KMS-11 (cell line): ENCODE measurements around the gene OR52E4.

Source experiments
- H2AFZ ChIP-seq: fragments of 200-600 bp; sonication (generic); 2 replicates; pipeline ENCODE4 v1.6.1; 2016; ENCODE audit warnings: antibody characterized with exemption, mixed run types, low read depth
- H3K27ac ChIP-seq: fragments of 200-600 bp; sonication (generic); 2 replicates; pipeline ENCODE4 v1.6.1; 2016; ENCODE audit warnings: mild to moderate bottlenecking, mixed run types
- H3K27me3 ChIP-seq: fragments of 200-600 bp; sonication (generic); 2 replicates; pipeline ENCODE4 v1.6.1; 2017; ENCODE audit warnings: mild to moderate bottlenecking, low read depth, mixed run types, moderate library complexity; ENCODE audit not compliant: insufficient read depth
- H3K36me3 ChIP-seq: fragments of 200-600 bp; sonication (generic); 2 replicates; pipeline ENCODE4 v1.6.1; 2017; ENCODE audit warnings: mild to moderate bottlenecking, mixed run types; ENCODE audit not compliant: insufficient read depth
- H3K4me1 ChIP-seq: fragments of 200-600 bp; sonication (generic); 2 replicates; pipeline ENCODE4 v1.6.1; 2016; ENCODE audit warnings: mild to moderate bottlenecking, low read depth, mixed run types; ENCODE audit not compliant: poor library complexity, severe bottlenecking
- H3K4me2 ChIP-seq: fragments of 200-600 bp; sonication (generic); 2 replicates; pipeline ENCODE4 v1.7.0; 2016; ENCODE audit warnings: mild to moderate bottlenecking, mixed run types
- H3K4me3 ChIP-seq: fragments of 200-600 bp; sonication (generic); IDR thresholded peaks from 2 replicates; pipeline ENCODE4 v1.6.1; 2017; ENCODE audit warnings: low read depth, low read length, mixed read lengths; ENCODE audit not compliant: insufficient read depth
- H3K79me2 ChIP-seq: fragments of 200-600 bp; sonication (generic); 2 replicates; pipeline ENCODE4 v1.6.1; 2016; ENCODE audit warnings: low read depth, mixed run types; ENCODE audit not compliant: insufficient read depth
- H3K9ac ChIP-seq: fragments of 200-600 bp; sonication (generic); 2 replicates; pipeline ENCODE4 v1.6.1; 2016; ENCODE audit warnings: mild to moderate bottlenecking, mixed run types
- H4K20me1 ChIP-seq: fragments of 200-600 bp; sonication (generic); 2 replicates; pipeline ENCODE4 v1.6.1; 2016; ENCODE audit warnings: mild to moderate bottlenecking, mixed run types; ENCODE audit not compliant: insufficient read depth
- TF ChIP-seq, protein P1 (sequence below): fragments of 200-600 bp; sonication (generic); conservative IDR thresholded peaks from 2 replicates; pipeline ENCODE4 v1.6.1; 2017; ENCODE audit warnings: low read depth, mild to moderate bottlenecking, antibody characterized with exemption, low read length, moderate library complexity, mixed read lengths

OR52E4 gene

DNA sequence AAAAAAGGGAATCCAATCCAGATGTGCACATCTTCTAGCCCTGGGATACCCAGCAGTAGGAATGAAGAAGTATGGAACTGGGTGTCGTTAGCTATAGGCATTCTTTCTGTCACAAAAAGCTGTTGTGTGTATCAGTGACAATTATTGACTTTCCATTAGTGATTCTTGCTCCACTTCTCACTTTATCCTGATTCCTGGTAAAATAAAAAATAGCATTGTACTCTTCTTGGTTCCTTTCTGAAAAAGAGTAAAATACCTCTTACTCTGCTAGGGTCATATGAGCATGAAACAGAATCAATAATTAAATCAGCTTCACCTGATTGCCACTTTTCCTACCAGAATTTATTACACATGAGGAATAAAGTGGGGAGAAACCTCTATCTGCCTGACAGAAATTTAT, 38.6 kb upstream of the OR52E4 start, which contains the start of gene OR52E6:
Gene OR52E6 (minus strand): TSS at position 101 of the 400 bp plus-strand sequence. CDS start 0 bp downstream, at position 101.
- H3K36me3 ChIP-seq: no peaks in the 10 kb centered on the region
- no peak within 1 kb of the TSS for H3K27ac ChIP-seq
- H3K4me1 ChIP-seq: no peaks in the 10 kb centered on the region
- no peaks in the 10 kb centered on the region for H3K79me2 ChIP-seq
- no peak within 1 kb of the TSS for H3K9ac ChIP-seq
- TF ChIP-seq, protein P1, sequence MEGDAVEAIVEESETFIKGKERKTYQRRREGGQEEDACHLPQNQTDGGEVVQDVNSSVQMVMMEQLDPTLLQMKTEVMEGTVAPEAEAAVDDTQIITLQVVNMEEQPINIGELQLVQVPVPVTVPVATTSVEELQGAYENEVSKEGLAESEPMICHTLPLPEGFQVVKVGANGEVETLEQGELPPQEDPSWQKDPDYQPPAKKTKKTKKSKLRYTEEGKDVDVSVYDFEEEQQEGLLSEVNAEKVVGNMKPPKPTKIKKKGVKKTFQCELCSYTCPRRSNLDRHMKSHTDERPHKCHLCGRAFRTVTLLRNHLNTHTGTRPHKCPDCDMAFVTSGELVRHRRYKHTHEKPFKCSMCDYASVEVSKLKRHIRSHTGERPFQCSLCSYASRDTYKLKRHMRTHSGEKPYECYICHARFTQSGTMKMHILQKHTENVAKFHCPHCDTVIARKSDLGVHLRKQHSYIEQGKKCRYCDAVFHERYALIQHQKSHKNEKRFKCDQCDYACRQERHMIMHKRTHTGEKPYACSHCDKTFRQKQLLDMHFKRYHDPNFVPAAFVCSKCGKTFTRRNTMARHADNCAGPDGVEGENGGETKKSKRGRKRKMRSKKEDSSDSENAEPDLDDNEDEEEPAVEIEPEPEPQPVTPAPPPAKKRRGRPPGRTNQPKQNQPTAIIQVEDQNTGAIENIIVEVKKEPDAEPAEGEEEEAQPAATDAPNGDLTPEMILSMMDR: no peak
- no peaks in the 10 kb centered on the region for H3K27me3 ChIP-seq
- H4K20me1 ChIP-seq: no peaks in the 10 kb centered on the region
- no peak within 1 kb of the TSS for H3K4me2 ChIP-seq
- H3K4me3 ChIP-seq: no peak within 1 kb of the TSS
- H2AFZ ChIP-seq: no peak within 1 kb of the TSS

DNA sequence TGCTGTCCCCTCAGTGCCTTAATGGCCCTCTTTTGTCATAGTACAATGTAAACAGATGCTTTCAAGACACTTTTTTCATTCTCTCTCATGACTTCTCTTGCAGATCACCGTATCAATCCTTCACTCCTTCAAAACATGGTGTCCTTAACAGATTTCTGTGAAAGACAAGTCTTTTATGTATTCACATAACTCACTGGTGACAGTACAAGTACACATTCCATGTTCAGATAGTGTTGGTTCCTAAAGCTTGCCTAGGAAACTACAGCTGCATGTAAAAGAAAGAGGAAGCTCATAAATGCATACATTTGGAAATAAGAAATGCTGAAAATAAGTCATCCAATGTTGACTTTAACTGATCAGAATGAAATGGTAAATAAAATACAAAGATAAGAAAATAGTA, 33.7 kb upstream of the OR52E4 start:
- Histone ChIP-seq H3K79me2 (no peaks in the 10 kb centered on the region), H3K4me3 (no peak overlapping the region), H3K4me2 (no peak overlapping the region), H2AFZ (no peak overlapping the region), H4K20me1 (no peaks in the 10 kb centered on the region), H3K9ac (no peak overlapping the region), H3K36me3 (no peaks in the 10 kb centered on the region), H3K4me1 (no peaks in the 10 kb centered on the region), H3K27ac (no peak overlapping the region), H3K27me3 (no peaks in the 10 kb centered on the region)
- TF ChIP-seq, protein P1: no peak

DNA sequence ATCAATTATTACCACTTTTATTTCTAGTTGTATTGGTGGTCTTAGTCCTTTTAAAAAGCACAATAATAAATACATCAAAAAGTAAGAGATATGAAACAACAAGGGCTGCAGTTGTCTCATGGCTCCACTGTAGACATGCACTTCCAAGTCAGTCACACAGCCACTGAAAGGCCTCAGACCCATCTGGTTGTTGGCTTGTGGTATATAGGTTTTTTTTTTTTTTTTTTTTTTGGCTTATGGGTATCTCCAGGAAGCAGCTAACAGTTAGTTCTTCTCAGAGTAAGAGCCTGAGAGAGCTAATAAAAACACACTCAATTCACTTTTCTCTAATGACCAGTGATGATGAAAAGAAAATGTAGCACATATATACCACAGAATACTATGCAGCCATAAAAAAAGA, 32.7 kb upstream of the OR52E4 start:
- H3K4me2 ChIP-seq: no peak overlapping the region
- H3K79me2 ChIP-seq: no peaks in the 10 kb centered on the region
- no peaks in the 10 kb centered on the region for H3K36me3 ChIP-seq
- H3K27ac ChIP-seq: no peak overlapping the region
- no peak overlapping the region for H3K9ac ChIP-seq
- no peak overlapping the region for H3K4me3 ChIP-seq
- H3K4me1 ChIP-seq: no peaks in the 10 kb centered on the region
- no peaks in the 10 kb centered on the region for H4K20me1 ChIP-seq
- H2AFZ ChIP-seq: no peak overlapping the region
- no peaks in the 10 kb centered on the region for H3K27me3 ChIP-seq
- TF ChIP-seq, protein P1: no peak

DNA sequence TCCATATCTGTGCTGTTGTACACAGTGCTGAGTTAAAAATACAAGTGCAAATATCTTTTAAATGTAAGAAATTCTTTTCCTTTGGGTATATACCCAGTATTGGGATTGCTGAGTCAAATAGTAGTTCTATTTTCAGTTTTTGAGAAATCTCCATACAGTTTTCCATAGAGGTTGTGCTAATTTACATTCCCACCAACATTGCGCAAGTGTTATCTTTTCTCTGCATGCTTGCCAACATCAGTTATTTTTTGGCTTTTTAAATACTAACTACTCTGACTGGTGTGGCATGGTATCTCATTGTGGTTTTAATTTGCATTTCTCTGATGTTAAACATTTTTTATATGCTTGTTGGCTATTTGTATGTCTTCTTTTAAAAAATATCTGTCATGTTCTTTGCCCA, 29.4 kb upstream of the OR52E4 start:
- no peaks in the 10 kb centered on the region for H3K79me2 ChIP-seq
- H3K4me1 ChIP-seq: no peaks in the 10 kb centered on the region
- TF ChIP-seq, protein P1: no peak
- no peak overlapping the region for H3K9ac ChIP-seq
- H4K20me1 ChIP-seq: no peaks in the 10 kb centered on the region
- H3K27me3 ChIP-seq: no peaks in the 10 kb centered on the region
- no peak overlapping the region for H2AFZ ChIP-seq
- H3K4me3 ChIP-seq: no peak overlapping the region
- no peaks in the 10 kb centered on the region for H3K36me3 ChIP-seq
- no peak overlapping the region for H3K27ac ChIP-seq
- H3K4me2 ChIP-seq: no peak overlapping the region
